Activated naive CD4-positive, alpha-beta T cell treated with anti-CD3 and anti-CD28 coated beads, Interleukin-2, amount 10 ng/mL, durations not matched to agents 7 days and 5 days (primary cell): ENCODE results near the gene UGT1A1.

Source experiments
- CTCF ChIA-PET: fragments of 350-600 bp; sonication (Branson Sonifier 250); formaldehyde crosslinking; loops from one replicate; lab custom pipeline; 2021; ENCODE audit warnings: antibody characterized with exemption; lab: Charles Lee
- DNase-seq: peaks from one replicate; pipeline ENCODE4 v3.0.0-alpha.2; 2020
- H3K27ac Mint-ChIP-seq: one replicate; pipeline ENCODE4 v1.8.0; 2021; ENCODE audit warnings: mild to moderate bottlenecking, moderate library complexity, mixed read lengths
- H3K27me3 Mint-ChIP-seq: one replicate; pipeline ENCODE4 v1.8.0; 2021; ENCODE audit warnings: mild to moderate bottlenecking, mixed read lengths
- H3K36me3 Mint-ChIP-seq: one replicate; pipeline ENCODE4 v1.8.0; 2021; ENCODE audit warnings: mixed read lengths
- H3K4me1 Mint-ChIP-seq: one replicate; pipeline ENCODE4 v1.8.0; 2021; ENCODE audit warnings: mixed read lengths
- H3K4me3 Mint-ChIP-seq: one replicate; pipeline ENCODE4 v1.8.0; 2021; ENCODE audit warnings: mild to moderate bottlenecking, moderate library complexity, mixed read lengths
- H3K9me3 Mint-ChIP-seq: one replicate; pipeline ENCODE4 v1.8.0; 2021; ENCODE audit warnings: mixed read lengths

UGT1A1 gene

GRCh38 chr2:233813236-233814055 is 53.4 kb downstream of the UGT1A1 start:
- CTCF ChIA-PET: no interaction called here
- no peaks in the 10 kb centered on the region for H3K9me3 Mint-ChIP-seq
- H3K4me1 Mint-ChIP-seq: no peaks in the 10 kb centered on the region
- no peaks in the 10 kb centered on the region for H3K36me3 Mint-ChIP-seq
- no peak for DNase-seq
- H3K27me3 Mint-ChIP-seq: peaks cover 40% of the 10 kb centered on the region
- H3K27ac Mint-ChIP-seq: no peak overlapping the region
- no peak overlapping the region for H3K4me3 Mint-ChIP-seq

- Mint-ChIP-seq H3K27me3 (peaks cover 35% of the 10 kb centered on the region), H3K4me1 (no peaks in the 10 kb centered on the region)
- CTCF ChIA-PET: no interaction called here
Measured at GRCh38 chr2:233814056-233814835, 54.2 kb downstream of the UGT1A1 start.

GRCh38 chr2:233815861-233816260 is 55.8 kb downstream of the UGT1A1 start:
- H3K9me3 Mint-ChIP-seq: no peaks in the 10 kb centered on the region
- CTCF ChIA-PET: no interaction called here
- H3K36me3 Mint-ChIP-seq: no peaks in the 10 kb centered on the region
- no peak for DNase-seq
- no peaks in the 10 kb centered on the region for H3K4me1 Mint-ChIP-seq
- no peak overlapping the region for H3K4me3 Mint-ChIP-seq
- H3K27me3 Mint-ChIP-seq: peaks cover 27% of the 10 kb centered on the region
- H3K27ac Mint-ChIP-seq: no peak overlapping the region

More at GRCh38 chr2:233814056-233814835, 54.2 kb downstream of the UGT1A1 start:
- DNase-seq: peak; percentile 19
- Mint-ChIP-seq H3K27ac (no peak overlapping the region), H3K36me3 (no peaks in the 10 kb centered on the region), H3K4me3 (no peak overlapping the region), H3K9me3 (no peaks in the 10 kb centered on the region)

- H3K4me3 Mint-ChIP-seq: no peak overlapping the region
- H3K27me3 Mint-ChIP-seq: peaks cover 26% of the 10 kb centered on the region
- DNase-seq: no peak
- CTCF ChIA-PET: no interaction called here
- H3K4me1 Mint-ChIP-seq: no peaks in the 10 kb centered on the region
- H3K9me3 Mint-ChIP-seq: no peaks in the 10 kb centered on the region
- no peak overlapping the region for H3K27ac Mint-ChIP-seq
- no peaks in the 10 kb centered on the region for H3K36me3 Mint-ChIP-seq
Measured at GRCh38 chr2:233816334-233816733, 56.3 kb downstream of the UGT1A1 start.

DNA sequence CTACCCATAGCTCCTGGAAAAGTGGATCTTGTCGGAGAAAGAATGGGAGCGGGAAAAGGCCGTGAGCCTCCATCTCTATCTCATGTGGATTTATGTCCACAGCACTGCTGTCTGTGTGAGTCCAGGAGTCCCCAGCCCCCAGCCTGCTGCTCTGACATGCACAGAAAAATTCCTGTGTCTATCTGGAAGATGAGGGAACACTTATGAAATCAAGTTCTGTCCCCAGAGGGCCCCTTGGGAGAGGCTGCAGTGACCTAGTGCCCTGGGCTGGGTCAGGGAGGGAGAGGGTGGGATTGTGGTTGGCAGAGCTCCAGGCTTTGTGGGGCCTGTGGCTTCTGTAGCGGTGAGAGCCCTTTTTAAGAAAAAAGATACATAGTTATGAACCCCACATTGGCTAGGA is 56.7 kb downstream of the UGT1A1 start:
- H3K27me3 Mint-ChIP-seq: peaks cover 26% of the 10 kb centered on the region
- H3K4me1 Mint-ChIP-seq: no peaks in the 10 kb centered on the region
- no peaks in the 10 kb centered on the region for H3K9me3 Mint-ChIP-seq
- CTCF ChIA-PET: no interaction called here
- H3K27ac Mint-ChIP-seq: no peak overlapping the region
- H3K4me3 Mint-ChIP-seq: no peak overlapping the region
- no peak for DNase-seq
- no peaks in the 10 kb centered on the region for H3K36me3 Mint-ChIP-seq

DNA sequence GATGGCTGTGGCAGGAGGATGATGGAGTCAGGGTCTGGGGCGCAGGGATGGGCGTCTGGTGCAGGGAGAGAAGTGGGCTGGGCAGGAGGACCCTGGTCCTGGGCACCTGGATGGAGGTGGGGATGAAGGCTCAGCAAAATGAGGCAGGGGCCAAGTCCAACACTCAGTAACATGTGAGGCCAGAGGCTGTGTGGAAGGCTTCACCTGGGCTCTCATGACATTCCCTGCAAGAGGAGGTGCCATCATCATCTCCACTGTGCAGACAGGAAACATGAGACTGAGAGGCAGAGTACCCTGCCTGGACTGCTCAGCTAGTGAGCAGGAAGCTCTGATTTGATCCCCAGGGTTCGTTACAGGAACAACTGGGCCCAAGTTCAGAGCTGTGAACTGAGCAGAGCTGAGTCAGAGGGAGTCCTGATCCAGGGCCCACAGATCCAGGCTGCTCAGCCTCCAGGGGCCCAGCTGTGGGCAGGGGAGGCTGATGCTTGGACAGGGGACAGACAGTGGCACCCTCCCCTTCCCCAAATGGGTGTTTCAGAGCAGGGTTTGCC is 57.4 kb downstream of the UGT1A1 start:
- CTCF ChIA-PET: no interaction called here
- H3K27ac Mint-ChIP-seq: no peak overlapping the region
- no peaks in the 10 kb centered on the region for H3K36me3 Mint-ChIP-seq
- DNase-seq: peak; percentile 16
- H3K4me1 Mint-ChIP-seq: no peaks in the 10 kb centered on the region
- no peaks in the 10 kb centered on the region for H3K9me3 Mint-ChIP-seq
- H3K4me3 Mint-ChIP-seq: no peak overlapping the region
- peaks cover 26% of the 10 kb centered on the region for H3K27me3 Mint-ChIP-seq

GRCh38 chr2:233817995-233818638 is 58.0 kb downstream of the UGT1A1 start:
- peak; percentile 18 for DNase-seq

DNA sequence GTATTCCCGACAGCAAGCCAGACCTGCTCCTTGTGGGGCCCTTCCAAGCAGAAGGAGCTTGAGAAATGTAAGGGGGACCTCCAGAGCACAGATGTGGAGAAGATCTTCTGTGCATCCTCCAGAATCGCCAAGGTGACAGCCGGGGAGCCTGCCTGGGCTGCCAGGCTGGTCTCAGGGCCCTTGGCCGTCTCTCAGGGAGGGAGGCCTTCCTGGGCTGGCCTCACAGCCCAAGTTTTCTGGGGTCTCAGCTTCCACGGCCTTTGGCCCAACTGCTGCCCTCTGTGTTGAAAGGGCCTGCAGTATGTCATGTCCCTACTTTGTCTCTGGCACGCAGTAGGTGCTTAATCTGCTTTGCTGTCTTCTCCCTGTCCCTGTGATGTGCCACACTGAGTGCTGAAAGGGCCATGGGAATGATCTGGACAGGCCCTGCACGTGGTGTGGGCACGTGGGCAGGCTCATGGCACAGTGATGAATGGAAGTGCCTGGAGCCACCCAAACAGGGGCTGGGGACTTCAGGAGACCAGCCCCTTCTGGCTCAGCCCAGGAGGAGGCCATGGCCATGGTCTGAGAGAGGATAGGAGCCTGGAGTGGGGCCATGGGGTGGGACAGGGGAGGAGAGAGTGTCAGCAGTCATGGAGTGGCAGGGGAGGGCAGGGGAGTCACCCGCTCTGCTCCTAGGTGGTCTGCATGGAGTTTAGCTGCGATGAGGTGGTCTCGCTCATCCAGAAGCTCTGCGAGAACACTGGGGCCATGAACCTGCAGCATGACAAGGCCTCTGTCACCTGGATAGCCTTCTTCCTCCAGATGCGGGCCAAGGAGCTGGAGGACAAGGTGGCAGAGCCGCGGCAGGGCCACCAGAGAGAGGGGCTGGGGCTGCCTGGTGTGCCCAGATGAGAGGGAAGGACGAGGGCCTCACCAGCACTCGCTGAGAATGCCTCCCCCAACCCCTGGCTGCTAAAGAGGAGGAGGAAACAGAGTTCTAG is 58.9 kb downstream of the UGT1A1 start:
- peak; percentile 6 for DNase-seq
- CTCF ChIA-PET: no interaction called here
- Mint-ChIP-seq H3K9me3 (no peaks in the 10 kb centered on the region), H3K4me1 (no peaks in the 10 kb centered on the region), H3K27me3 (peaks cover 29% of the 10 kb centered on the region), H3K4me3 (no peak overlapping the region), H3K27ac (no peak overlapping the region), H3K36me3 (no peaks in the 10 kb centered on the region)

More at GRCh38 chr2:233817995-233818638, 58.0 kb downstream of the UGT1A1 start:
- no peaks in the 10 kb centered on the region for H3K36me3 Mint-ChIP-seq
- no peak overlapping the region for H3K4me3 Mint-ChIP-seq
- H3K4me1 Mint-ChIP-seq: no peaks in the 10 kb centered on the region
- no peaks in the 10 kb centered on the region for H3K9me3 Mint-ChIP-seq
- CTCF ChIA-PET: no interaction called here
- H3K27ac Mint-ChIP-seq: no peak overlapping the region
- H3K27me3 Mint-ChIP-seq: peaks cover 26% of the 10 kb centered on the region

- peak; percentile 17 for DNase-seq
- H3K27me3 Mint-ChIP-seq: peaks cover 23% of the 10 kb centered on the region
- no peaks in the 10 kb centered on the region for H3K36me3 Mint-ChIP-seq
- H3K9me3 Mint-ChIP-seq: no peaks in the 10 kb centered on the region
- no peak overlapping the region for H3K4me3 Mint-ChIP-seq
- CTCF ChIA-PET: no interaction called here
- H3K4me1 Mint-ChIP-seq: no peaks in the 10 kb centered on the region
- H3K27ac Mint-ChIP-seq: no peak overlapping the region
Measured at GRCh38 chr2:233819884-233820773, 60.1 kb downstream of the UGT1A1 start.

DNA sequence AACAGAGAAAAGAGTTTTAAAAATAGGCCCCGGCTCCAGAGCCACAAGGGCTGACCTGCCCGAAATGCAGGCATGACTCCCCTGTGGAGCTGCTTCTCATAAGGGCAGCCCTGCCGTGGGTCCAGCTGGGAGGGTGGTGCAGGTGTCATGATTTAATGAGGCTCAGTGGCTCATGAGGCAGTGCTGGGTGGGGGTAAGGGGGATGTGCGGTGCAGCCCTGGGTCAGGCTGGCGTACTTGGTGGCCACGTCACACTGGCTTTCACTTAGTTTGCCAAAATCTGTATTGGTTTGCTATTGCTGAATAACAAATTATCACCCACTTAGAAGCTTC is 60.7 kb downstream of the UGT1A1 start:
- no peaks in the 10 kb centered on the region for H3K9me3 Mint-ChIP-seq
- H3K27ac Mint-ChIP-seq: no peak overlapping the region
- DNase-seq: peak; percentile 4
- peaks cover 24% of the 10 kb centered on the region for H3K27me3 Mint-ChIP-seq
- no peak overlapping the region for H3K4me3 Mint-ChIP-seq
- CTCF ChIA-PET: no interaction called here
- no peaks in the 10 kb centered on the region for H3K36me3 Mint-ChIP-seq
- no peaks in the 10 kb centered on the region for H3K4me1 Mint-ChIP-seq

DNA sequence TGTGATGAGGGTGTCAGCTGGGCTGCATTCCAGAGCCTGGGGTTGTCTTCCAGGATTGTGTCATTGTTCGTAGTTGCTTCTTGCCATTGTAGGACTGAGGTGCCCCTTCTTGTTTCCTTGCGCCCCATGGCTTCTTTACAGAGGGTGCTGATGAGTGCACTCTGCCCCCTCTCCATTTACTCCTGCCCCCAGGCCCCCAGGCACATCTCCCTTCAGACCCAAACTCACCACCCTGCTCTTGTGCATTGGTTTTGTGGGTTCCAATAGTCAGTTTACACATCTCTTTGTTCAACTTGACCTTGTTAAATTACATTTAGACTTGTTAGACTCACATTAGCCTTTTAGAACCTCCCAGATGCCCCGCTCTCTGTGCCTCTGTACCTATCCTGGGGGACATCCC is 61.1 kb downstream of the UGT1A1 start:
- no peaks in the 10 kb centered on the region for H3K4me1 Mint-ChIP-seq
- no peaks in the 10 kb centered on the region for H3K9me3 Mint-ChIP-seq
- H3K27me3 Mint-ChIP-seq: peaks cover 24% of the 10 kb centered on the region
- CTCF ChIA-PET: no interaction called here
- H3K36me3 Mint-ChIP-seq: no peaks in the 10 kb centered on the region
- H3K27ac Mint-ChIP-seq: no peak overlapping the region
- DNase-seq: peak; percentile 14
- H3K4me3 Mint-ChIP-seq: no peak overlapping the region

DNA sequence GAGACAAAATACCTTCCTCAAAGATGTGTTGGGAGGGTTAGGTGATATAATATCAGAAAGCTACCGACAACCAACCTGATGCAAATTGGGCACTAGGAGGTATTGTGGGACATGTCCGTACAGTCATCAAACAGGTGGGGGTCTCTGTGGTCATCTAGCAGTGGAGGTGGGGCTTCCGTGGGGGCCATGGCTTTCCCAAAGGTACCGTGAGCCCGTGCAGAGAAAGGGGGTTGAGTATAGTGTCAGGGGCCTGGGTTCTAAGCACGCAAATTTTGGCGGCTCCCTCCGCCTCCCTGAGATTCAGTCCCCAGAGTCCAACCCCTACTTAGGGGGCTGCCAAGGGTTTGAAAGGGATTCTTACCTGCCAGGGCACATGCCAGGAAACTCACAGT is 61.6 kb downstream of the UGT1A1 start:
- H3K9me3 Mint-ChIP-seq: no peaks in the 10 kb centered on the region
- H3K27ac Mint-ChIP-seq: no peak overlapping the region
- no peaks in the 10 kb centered on the region for H3K36me3 Mint-ChIP-seq
- CTCF ChIA-PET: no interaction called here
- H3K4me3 Mint-ChIP-seq: no peak overlapping the region
- peak; percentile 8 for DNase-seq
- H3K27me3 Mint-ChIP-seq: peaks cover 20% of the 10 kb centered on the region
- H3K4me1 Mint-ChIP-seq: no peaks in the 10 kb centered on the region
